DOHH2 (cell line): ENCODE results near the gene CBLC.

Source experiments
- H3F3A ChIP-seq: fragments of 200-600 bp; sonication (generic), shearing (Covaris generic); 2 replicates; pipeline ENCODE4 v1.6.0; 2016; ENCODE audit warnings: antibody characterized with exemption, mild to moderate bottlenecking; ENCODE audit not compliant: control insufficient read depth, insufficient read depth
- H3K27ac ChIP-seq: fragments of 200-600 bp; sonication (generic); 2 replicates; pipeline ENCODE4 v1.5.1; 2014; ENCODE audit warnings: low read depth, mild to moderate bottlenecking, low read length, moderate library complexity
- H3K27me3 ChIP-seq: fragments of 200-600 bp; sonication (generic); 2 replicates; pipeline ENCODE4 v1.6.1; 2014; ENCODE audit warnings: mild to moderate bottlenecking, low read length, mixed read lengths; ENCODE audit not compliant: control insufficient read depth
- H3K36me3 ChIP-seq: fragments of 200-600 bp; sonication (generic); 2 replicates; pipeline ENCODE4 v1.6.1; 2014; ENCODE audit warnings: mild to moderate bottlenecking, low read length, moderate library complexity, mixed read lengths; ENCODE audit not compliant: control insufficient read depth
- H3K4me1 ChIP-seq: fragments of 200-600 bp; sonication (generic); 2 replicates; pipeline ENCODE4 v1.6.1; 2014; ENCODE audit warnings: mild to moderate bottlenecking, low read length, mixed read lengths; ENCODE audit not compliant: control insufficient read depth
- H3K4me2 ChIP-seq: fragments of 200-600 bp; sonication (generic); 2 replicates; pipeline ENCODE4 v1.6.0; 2014; ENCODE audit warnings: mild to moderate bottlenecking, low read length, moderate library complexity
- H3K4me3 ChIP-seq: fragments of 200-600 bp; sonication (generic); 2 replicates; pipeline ENCODE4 v1.5.1; 2014; ENCODE audit warnings: mild to moderate bottlenecking, low read length, mixed read lengths
- H3K79me2 ChIP-seq: fragments of 200-600 bp; sonication (generic); 2 replicates; pipeline ENCODE4 v1.6.1; 2014; ENCODE audit warnings: mild to moderate bottlenecking, low read length, mixed read lengths; ENCODE audit not compliant: control insufficient read depth
- H3K9me2 ChIP-seq: fragments of 200-600 bp; sonication (generic); replicated peaks from 2 replicates; pipeline ENCODE4 v1.6.1; 2014; ENCODE audit warnings: mild to moderate bottlenecking, low read length, mixed read lengths; ENCODE audit not compliant: control insufficient read depth
- H3K9me3 ChIP-seq: fragments of 200-600 bp; sonication (generic); 2 replicates; pipeline ENCODE4 v1.6.1; 2014; ENCODE audit warnings: antibody characterized with exemption, low read length, mixed read lengths; ENCODE audit not compliant: control insufficient read depth, insufficient read depth
- H4K20me1 ChIP-seq: fragments of 200-600 bp; sonication (generic); 2 replicates; pipeline ENCODE4 v1.6.0; 2014; ENCODE audit warnings: low read depth, mild to moderate bottlenecking, antibody characterized with exemption, low read length, moderate library complexity; ENCODE audit not compliant: control insufficient read depth, insufficient read depth
- EZH2phosphoT487 ChIP-seq: fragments of 200-600 bp; sonication (generic); IDR thresholded peaks from 2 replicates; pipeline ENCODE4 v1.6.1; 2017; ENCODE audit warnings: borderline replicate concordance, mild to moderate bottlenecking, antibody characterized with exemption, low read length, moderate library complexity, mixed read lengths
- TF ChIP-seq, protein P1 (sequence below): fragments of 200-600 bp; sonication (generic); IDR thresholded peaks from one replicate; pipeline ENCODE4 v1.5.1; 2014; ENCODE audit warnings: antibody characterized with exemption, mild to moderate bottlenecking, low read depth, low read length; ENCODE audit not compliant: poor library complexity, severe bottlenecking

The CBLC gene

DNA sequence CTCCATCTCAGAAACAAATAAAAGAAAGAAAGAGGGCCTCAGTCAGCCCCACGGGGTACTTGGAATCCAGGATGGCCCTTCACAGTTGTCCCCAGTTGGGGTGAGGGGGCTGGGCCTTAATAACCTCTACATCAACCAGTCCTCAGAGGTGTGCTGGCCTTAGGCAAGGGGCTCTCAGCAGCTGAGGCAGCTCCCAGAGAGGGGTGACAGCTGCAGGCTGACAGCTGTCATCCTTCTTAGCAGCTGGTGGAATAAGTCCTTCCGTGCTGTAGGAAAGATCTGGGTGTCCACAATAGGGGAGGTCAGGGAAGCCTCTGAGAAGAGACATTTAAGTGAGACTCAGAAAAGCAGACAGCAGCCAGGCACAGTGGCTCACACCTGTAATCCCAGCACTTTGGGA is 38.6 kb downstream of the CBLC start:
- Histone ChIP-seq H3K27ac (no peak overlapping the region), H3K36me3 (no peaks in the 10 kb centered on the region), H4K20me1 (no peaks in the 10 kb centered on the region), H3K9me2 (no peaks in the 10 kb centered on the region), H3F3A (no peaks in the 10 kb centered on the region), H3K79me2 (no peaks in the 10 kb centered on the region), H3K4me1 (no peaks in the 10 kb centered on the region), H3K27me3 (no peaks in the 10 kb centered on the region), H3K4me3 (no peak overlapping the region), H3K4me2 (no peak overlapping the region), H3K9me3 (no peaks in the 10 kb centered on the region)
- TF ChIP-seq EZH2phosphoT487 = no peak
- TF ChIP-seq, protein P1, sequence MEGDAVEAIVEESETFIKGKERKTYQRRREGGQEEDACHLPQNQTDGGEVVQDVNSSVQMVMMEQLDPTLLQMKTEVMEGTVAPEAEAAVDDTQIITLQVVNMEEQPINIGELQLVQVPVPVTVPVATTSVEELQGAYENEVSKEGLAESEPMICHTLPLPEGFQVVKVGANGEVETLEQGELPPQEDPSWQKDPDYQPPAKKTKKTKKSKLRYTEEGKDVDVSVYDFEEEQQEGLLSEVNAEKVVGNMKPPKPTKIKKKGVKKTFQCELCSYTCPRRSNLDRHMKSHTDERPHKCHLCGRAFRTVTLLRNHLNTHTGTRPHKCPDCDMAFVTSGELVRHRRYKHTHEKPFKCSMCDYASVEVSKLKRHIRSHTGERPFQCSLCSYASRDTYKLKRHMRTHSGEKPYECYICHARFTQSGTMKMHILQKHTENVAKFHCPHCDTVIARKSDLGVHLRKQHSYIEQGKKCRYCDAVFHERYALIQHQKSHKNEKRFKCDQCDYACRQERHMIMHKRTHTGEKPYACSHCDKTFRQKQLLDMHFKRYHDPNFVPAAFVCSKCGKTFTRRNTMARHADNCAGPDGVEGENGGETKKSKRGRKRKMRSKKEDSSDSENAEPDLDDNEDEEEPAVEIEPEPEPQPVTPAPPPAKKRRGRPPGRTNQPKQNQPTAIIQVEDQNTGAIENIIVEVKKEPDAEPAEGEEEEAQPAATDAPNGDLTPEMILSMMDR = no peak

DNA sequence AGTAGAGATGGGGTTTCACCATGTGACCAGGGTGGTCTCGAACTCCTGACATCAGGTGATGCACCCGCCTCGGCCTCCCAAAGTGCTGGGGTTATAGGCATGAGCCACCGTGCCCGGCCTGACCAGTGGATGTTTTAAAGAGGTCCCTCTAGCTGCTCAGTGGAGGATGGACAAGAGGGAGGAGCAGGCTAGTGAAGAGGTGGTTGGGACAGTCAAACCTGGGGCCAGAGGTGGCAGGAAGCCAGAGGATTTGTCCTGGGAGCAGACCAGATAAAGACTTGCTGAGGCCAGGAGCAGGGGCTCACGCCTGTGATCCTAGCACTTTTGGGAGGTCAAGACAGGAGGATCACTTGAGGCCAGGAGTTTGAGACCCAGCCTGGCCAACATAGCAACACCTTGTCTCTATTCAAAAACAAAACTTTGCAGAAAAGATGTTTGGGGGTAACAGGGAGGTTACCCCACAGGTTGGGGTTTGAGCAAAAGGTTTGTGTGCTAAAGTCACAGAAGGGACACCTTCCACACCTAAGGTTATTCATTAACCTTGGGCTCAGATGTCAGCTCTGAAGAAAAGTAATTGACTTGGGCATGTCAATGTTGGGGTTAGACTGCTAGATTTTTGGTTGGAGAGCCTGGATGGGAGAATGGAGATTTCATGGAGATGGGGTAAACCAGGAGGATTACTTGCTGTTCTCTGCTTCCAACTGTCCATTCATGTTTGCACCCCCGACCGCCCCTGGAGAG is 40.2 kb downstream of the CBLC start:
- no peaks in the 10 kb centered on the region for H3K9me3 ChIP-seq
- TF ChIP-seq EZH2phosphoT487 = no peak
- TF ChIP-seq, protein P1 = no peak
- no peaks in the 10 kb centered on the region for H3K9me2 ChIP-seq
- H3K4me2 ChIP-seq = no peak overlapping the region
- H3F3A ChIP-seq = no peaks in the 10 kb centered on the region
- no peak overlapping the region for H3K27ac ChIP-seq
- no peaks in the 10 kb centered on the region for H3K36me3 ChIP-seq
- H4K20me1 ChIP-seq = no peaks in the 10 kb centered on the region
- H3K4me3 ChIP-seq = no peak overlapping the region
- H3K27me3 ChIP-seq = no peaks in the 10 kb centered on the region
- no peaks in the 10 kb centered on the region for H3K79me2 ChIP-seq
- H3K4me1 ChIP-seq = no peaks in the 10 kb centered on the region

DNA sequence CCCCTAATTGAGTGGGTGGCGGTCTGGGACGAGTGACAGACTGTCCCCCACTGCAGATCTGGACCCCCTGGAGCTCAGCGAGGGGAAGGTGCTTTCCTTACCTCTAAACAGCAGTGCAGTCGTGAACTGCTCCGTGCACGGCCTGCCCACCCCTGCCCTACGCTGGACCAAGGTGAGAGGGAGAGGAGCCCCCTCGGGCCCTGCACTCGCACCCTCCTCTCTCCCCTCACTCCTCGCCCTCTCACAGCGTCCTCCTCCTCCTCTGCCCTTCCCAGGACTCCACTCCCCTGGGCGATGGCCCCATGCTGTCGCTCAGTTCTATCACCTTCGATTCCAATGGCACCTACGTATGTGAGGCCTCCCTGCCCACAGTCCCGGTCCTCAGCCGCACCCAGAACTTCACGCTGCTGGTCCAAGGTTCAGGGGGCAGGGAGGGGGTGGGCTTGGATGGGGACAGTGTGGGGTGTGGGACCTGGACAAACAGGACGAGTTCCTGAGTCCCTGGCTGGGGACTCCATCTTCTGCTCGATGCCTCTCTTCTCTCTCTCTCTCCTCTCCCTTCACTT is 40.9 kb downstream of the CBLC start:
- TF ChIP-seq, protein P1 = no peak
- no peak for TF ChIP-seq EZH2phosphoT487
- Histone ChIP-seq H3K9me3 (no peaks in the 10 kb centered on the region), H3K27me3 (no peaks in the 10 kb centered on the region), H3K4me3 (no peak overlapping the region), H3K27ac (no peak overlapping the region), H3K36me3 (no peaks in the 10 kb centered on the region), H4K20me1 (no peaks in the 10 kb centered on the region), H3K79me2 (no peaks in the 10 kb centered on the region), H3K9me2 (no peaks in the 10 kb centered on the region), H3K4me1 (no peaks in the 10 kb centered on the region), H3K4me2 (no peak overlapping the region), H3F3A (no peaks in the 10 kb centered on the region)
